GM21381 (cell line): ENCODE results near the gene ZBTB7C.

ENCODE experiments used
- ATAC-seq: cut with Tn5 transposase; IDR thresholded peaks from one replicate; pipeline ENCODE4 v1.9.1; 2021; ENCODE audit warnings: mild to moderate bottlenecking, moderate library complexity; ENCODE audit not compliant: unreplicated experiment

The ZBTB7C gene

GRCh38 chr18:48326901-48327675, 82.1 kb downstream of the ZBTB7C start:
- ATAC-seq = no peak

GRCh38 chr18:48325115-48325665, 84.0 kb downstream of the ZBTB7C start:
- ATAC-seq = no peak

- ATAC-seq = no peak
Measured at GRCh38 chr18:48324651-48325050, 84.5 kb downstream of the ZBTB7C start.

DNA sequence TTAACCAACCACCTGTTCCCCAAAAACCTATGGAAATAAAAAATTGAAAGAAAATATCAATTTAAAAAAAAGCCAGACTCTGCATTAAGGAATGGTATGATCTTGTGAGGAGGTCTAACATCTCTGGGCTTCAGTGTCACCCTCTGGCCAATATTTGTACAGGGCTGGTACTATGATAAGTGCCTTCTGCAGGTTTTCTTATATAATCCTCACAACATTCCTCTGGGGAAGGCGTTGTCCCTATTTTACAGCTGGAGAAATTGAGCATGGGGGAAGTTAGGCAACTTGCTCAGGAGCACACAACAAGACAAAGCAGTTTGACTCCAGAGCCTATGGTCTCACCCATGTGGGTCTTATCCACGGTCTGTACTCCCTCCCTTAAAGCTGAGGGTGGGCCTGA, 86.0 kb downstream of the ZBTB7C start:
- ATAC-seq = no peak

DNA sequence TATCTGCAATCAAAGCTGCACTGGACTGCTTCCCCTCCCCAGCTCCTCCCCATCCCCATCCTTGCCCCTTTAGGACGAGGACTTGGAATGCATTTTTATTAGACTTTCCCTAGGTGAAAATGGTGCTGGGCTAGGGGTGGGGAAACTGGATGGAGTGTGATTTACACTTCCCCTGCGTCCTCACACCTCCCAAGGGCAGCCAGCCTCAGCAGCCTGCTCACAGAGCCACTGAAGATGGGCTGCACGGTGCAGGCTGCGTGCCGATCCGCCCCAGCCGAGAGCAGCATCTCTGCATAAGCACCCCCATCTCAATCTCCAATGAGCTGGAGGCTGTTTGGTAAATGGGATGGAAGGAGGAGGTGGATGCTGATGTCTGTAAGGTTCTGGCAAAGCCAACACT, 87.6 kb downstream of the ZBTB7C start:
- ATAC-seq = no peak

DNA sequence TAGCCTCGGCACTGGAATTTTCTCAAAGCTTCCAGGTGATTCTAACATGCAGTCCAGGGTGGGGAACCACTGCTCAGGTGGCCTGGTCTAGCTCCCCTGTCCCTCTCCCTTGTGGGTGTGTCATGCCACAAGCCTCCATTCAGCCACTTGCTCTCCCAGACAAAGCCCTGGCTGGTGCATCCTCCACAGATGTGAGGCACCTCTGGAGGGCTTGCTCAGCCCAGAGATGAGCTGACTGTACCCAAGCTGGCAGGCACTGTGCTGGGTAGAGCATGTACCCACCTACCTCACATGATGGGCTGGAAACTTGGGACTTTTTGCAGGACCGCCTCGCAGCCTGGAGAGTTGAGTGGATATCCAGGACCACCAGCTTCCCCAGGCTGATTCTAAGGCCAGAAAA, 88.1 kb downstream of the ZBTB7C start:
- no peak for ATAC-seq

GRCh38 chr18:48320639-48320945, 88.6 kb downstream of the ZBTB7C start:
- ATAC-seq = no peak

- no peak for ATAC-seq
Measured at GRCh38 chr18:48319801-48320638, 89.2 kb downstream of the ZBTB7C start.

GRCh38 chr18:48318436-48318835, 90.7 kb downstream of the ZBTB7C start:
- no peak for ATAC-seq

DNA sequence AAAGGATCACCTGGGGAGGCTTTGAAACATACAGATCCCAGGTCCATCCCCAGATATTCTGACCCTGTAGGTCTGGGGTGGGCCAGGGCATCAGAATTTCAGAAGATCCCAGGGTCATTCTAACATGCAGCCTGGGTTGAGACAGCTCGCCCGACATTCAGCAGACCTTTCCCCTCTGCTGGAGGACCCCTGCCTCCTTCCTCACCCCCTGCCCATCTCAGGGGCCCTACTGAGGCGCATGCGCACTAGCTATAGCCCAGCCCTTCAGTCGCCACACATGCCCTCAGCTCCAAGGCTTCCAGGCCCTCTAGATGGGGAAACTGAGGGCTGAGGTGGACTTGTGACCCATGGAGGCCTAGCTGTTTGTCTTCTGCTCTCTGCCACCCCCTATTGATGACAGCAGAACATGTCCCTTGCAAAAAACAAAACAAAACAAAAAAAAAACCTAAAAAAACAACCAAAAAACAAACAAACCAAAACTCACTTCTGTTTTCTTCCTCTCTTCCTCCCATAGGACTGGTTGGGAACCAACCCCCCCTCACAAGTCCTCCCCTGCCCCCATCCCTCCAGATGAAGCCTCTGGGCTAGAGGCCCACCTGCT, 91.3 kb downstream of the ZBTB7C start:
- no peak for ATAC-seq

GRCh38 chr18:48316177-48316576, 93.0 kb downstream of the ZBTB7C start:
- ATAC-seq = no peak

DNA sequence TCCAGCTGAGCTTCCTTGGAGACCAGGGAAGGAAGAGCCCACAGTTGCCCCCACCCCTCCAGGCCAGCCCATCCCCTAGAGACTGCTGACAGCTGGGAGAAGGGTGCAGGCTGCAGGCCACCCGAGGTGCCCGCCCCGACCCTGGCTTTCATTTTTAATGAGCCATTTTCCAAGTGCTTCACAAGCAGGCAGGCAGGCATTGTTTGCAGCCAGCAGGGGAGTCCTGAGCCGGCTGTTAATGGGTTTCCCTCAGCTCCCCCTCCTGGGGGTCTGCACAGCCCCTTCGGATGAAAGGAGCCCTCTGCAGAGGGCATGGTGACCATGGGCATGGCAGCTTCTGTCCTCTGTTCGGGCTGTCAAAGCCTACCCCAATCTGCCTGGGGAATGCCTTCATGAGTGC, 94.5 kb downstream of the ZBTB7C start:
- no peak for ATAC-seq

DNA sequence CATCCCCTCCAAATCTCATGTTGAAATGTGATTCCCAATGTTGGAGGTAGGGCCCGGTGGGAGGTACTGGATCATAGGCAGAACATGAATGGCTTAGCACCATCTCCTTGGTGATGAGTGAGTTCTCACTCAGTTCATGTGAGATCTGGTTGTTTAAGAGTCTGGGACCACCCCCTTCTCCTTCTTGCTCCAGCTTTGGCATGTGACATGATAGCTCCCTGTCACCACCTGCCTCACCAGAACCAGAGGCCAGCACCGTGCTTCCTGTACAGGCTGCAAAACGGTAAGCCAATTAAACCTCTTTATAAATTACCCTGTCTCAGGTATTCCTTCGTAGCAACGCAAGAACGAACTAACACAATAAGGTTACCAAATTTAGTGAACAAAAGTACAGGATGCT, 95.4 kb downstream of the ZBTB7C start:
- no peak for ATAC-seq

DNA sequence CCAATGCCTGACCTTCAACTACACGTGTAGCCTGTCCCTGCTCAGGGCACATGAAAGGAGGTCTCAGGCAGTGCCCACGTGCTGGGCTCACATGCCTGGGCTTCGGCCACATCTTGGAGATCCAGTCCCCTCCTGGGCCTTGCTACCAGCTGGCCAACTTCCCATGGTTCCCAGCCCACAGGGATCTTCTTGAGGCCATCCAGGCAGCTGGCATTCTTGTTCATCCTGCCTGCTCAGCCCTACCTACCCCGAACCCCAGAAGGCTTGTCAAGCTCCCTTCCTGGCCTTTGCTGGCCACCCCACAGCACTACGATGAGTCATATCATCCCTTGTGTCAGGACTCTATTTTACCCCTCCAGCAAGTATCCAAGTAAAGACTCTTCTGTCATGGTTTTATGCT, 97.1 kb downstream of the ZBTB7C start:
- ATAC-seq = no peak

GRCh38 chr18:48310999-48311398, 98.2 kb downstream of the ZBTB7C start:
- ATAC-seq = no peak

DNA sequence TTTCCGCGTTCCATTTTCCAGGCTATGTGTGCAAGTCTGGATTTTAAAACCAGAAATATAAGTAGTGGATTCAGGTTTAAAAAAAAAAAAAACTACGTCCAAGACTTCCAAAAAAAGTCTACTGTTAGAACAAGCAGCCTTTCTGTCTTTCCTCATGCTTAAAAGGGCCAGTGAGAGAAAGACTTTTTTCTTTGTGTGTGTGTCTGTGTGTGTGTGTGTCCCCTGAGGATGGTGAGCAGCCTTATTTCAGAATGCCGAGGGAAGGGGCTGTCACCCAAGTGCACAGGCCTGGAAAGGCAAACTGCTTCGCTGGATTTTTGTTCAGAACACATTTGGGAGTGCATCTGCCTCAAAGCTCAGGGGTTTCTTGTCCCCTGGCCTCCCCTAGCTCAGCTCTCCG, 98.8 kb downstream of the ZBTB7C start:
- no peak for ATAC-seq

DNA sequence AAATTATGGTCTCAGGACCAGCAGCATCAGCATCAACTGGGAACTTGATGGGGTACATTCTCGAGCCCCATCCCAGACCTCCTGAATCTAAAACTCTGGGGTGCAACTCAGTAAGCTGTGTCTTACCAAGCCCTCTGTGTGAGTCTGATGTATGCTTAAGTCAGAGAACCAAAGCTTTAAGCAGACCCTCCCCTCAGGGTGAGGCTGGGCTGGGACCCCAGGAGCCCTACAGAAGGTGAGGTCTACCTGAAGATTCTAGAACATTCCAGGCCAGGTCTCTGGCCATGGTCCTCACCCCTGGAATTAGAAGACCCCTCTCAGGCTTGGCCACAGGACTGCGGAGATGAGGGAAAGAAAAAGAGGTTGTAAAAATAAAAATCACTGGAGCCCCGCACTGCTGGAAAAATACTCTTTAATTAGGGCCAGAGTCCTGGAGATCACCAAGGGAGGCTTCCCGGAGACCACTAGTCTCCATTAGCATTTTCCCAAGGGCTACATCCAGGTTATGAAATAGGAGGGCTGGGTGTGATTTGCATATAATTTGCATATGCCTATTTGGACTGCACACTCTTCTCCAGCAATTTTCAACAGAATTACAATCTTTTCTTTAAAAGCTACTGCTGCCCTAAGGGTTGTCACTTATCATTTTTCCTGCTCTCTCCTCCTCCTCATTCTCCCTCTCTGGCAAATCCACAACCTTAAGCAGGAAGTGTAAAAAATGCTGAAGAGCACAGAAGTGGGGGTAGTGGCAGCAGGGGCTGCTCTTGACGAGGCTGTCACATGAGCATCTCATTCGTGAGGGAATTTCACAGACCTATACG, 100.2 kb downstream of the ZBTB7C start:
- ATAC-seq = no peak

DNA sequence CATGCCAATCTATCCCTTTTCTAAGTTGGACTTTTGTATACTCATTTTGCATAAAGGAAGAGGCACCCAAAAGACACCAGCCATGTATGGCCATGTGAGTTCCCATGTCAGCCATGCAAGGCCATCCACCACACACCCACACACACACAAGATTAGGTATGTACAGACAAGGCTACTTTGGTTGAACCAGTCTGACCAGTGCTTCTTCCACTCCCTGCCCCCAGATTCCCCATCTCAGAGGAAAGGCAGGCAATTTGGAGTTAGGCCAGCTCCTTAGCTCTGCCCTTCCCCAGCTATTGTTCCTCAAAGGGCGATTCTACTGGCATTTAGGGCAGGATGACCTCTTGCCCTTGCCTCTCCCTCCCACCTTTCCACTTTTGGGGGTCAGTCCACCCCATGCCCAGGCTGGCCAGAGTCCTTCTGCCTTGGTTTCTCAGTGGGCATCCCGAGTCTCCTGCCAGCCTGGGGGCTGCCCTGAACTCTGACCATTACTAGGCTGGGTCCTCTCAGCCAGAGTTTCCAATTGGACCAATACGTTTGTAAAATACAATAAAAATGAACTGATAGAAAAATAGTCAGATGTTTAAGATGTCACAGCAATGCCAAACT, 101.1 kb downstream of the ZBTB7C start:
- ATAC-seq = no peak

- ATAC-seq = no peak
Measured at GRCh38 chr18:48306838-48307237, 102.3 kb downstream of the ZBTB7C start.

- no peak for ATAC-seq
Measured at GRCh38 chr18:48304906-48305693, 104.1 kb downstream of the ZBTB7C start.
